NCI-H446 (cell line): ENCODE results near the gene PRICKLE3.
A peak's percentile ranks its signal among the peaks of the same experiment; 100 is the strongest.

Experiments
- DNase-seq, 2 experiments: peaks; one replicate each; lab custom pipeline; 2025; lab: John Stamatoyannopoulos, UW

The PRICKLE3 gene, protein sequence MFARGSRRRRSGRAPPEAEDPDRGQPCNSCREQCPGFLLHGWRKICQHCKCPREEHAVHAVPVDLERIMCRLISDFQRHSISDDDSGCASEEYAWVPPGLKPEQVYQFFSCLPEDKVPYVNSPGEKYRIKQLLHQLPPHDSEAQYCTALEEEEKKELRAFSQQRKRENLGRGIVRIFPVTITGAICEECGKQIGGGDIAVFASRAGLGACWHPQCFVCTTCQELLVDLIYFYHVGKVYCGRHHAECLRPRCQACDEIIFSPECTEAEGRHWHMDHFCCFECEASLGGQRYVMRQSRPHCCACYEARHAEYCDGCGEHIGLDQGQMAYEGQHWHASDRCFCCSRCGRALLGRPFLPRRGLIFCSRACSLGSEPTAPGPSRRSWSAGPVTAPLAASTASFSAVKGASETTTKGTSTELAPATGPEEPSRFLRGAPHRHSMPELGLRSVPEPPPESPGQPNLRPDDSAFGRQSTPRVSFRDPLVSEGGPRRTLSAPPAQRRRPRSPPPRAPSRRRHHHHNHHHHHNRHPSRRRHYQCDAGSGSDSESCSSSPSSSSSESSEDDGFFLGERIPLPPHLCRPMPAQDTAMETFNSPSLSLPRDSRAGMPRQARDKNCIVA

GRCh38 chrX:49186125-49187027, at the start of gene PRICKLE3:
Gene PRICKLE3 (minus strand): TSS chrX:49186373. CDS start chrX:49186297, 76 bp downstream.
- no peak for DNase-seq

DNA sequence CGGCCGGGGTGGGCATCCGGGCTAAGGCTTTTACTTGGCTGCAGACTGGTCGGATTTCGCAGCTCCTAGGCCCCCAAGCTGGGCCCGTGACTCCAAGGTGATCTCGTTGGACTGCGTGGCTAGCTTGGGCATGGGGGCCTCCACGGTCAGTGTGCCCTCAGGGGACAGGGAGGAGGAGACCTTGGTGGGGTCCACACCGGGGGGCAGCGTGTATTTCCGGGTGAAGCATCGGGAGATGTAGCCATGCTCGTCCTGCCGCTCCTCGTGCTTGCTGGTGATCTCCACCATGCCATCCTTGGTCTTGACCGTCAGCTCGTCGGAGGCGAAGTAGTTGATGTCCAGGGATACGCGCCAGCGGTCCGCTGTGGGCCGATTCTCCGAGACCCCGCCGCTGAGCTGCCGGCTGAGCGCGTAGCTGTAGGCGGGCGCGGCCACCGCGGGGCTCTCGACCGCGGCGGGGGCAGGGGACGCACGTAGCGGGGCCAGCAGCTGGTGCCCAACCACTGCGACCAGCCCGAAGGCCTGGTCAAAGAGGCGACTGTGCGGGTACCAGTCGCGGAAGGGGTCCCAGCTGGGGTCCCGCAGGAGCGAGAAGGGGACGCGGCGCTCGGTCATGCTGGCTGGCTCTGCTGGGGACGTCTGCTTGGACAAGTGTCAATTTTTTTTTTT, 47.8 kb upstream of the PRICKLE3 start:
- no peak for DNase-seq

DNA sequence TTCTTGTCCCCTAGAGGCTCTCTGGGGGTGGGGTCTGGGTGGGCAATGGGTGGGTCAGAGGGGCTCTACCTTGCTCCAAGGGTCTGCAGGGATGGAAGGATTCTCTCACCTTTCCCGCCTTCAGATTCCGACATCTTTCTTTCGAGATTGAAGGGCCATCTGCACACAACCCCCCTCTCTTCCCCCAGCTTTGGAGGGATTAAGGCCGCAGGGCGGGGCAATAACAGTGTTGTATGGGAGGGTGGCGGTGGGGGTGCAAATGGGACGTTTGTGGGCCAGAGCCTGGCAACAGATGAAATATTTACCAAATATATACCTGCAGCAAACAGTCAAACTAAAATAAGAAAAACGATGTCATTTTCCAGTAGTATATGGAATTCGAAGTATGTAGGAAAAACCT, 47.0 kb upstream of the PRICKLE3 start, which contains the start of gene CACNA1F:
Gene CACNA1F (minus strand): TSS at position 165 of the 400 bp plus-strand sequence. CDS start 31 bp downstream, at position 134.
- DNase-seq, result no peak

GRCh38 chrX:49232525-49232924, 46.4 kb upstream of the PRICKLE3 start:
- DNase-seq, result no peak

- DNase-seq, result no peak
Measured at GRCh38 chrX:49231333-49232000, 45.3 kb upstream of the PRICKLE3 start.

- no peak for DNase-seq
Measured at GRCh38 chrX:49230500-49231232, 44.5 kb upstream of the PRICKLE3 start.

DNA sequence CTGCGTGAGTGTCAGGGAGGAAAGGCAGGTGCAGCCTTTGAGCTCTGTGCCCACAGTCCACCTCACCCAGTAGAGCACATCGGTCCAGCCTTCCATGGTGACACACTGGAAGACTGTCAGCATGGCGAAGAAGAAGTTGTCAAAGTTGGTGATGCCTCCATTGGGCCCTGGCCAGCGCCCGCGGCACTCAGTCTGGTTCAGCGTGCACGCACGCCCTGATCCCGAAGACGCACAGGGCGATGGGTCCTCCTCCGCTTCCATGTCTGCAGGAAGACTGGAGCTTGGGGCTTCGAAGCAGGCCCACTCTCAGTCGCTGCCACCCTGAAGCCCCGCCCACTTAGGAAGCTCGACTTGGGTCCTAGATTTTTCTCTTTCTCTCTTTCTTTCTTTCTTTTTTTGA, 42.0 kb upstream of the PRICKLE3 start:
- no peak for DNase-seq

DNA sequence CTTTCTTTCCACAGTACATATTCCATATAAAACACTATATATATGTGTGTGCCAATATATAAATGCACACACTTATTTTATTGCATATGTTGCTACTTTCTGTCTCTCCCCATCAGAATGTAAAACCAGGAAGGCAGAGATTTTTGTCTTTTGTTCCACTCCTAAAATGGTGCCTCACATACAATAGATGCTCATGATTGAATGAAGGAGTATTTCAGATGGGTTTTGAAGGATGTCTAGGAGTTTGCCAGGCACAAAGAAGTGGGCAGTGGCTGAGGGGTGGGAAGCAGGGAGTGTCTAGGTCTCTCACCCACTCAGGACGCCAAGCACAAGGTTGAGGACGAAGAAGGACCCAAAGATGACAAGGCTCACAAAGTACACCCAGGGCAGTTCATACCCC, 41.6 kb upstream of the PRICKLE3 start:
- DNase-seq, result no peak

DNA sequence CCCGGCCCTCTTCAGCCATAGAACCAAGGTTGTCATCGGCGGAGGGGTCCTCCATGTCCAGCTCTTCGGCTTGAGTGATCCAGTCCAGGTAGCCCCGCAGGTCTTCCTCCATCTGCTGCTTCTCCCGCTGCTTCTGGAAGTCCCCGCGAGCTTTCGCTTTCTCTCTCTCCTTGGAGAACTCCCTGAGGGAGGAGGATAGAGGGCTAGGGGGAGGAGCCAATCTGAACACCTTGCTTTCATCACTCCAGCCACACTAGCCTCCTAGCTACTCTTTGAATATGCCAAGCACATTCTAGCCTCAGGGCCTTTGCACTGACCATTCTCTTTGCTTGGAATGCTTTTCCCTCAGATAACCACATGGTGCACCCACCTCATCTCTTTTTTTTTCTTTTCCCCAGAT, 40.8 kb upstream of the PRICKLE3 start:
- no peak for DNase-seq

- DNase-seq, result no peak
Measured at GRCh38 chrX:49225858-49226257, 39.7 kb upstream of the PRICKLE3 start.

DNA sequence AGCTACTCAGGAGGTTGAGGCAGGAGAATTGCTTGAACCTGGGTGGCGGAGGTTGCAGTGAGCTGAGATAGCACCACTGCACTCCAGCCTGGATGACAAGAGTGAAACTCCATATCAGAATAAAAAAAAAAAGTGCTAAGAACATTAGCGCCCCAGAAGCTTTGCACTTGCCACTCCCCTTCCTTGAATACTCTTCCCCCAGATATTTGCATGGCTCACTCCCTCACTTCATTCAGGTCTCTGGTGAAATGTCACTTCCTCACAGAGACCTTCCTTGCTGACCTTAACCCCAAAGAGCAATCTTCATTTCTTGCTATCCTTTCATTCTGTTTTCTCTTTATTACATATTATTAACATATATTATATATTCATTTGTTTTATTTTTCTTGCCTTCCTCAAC, 35.7 kb upstream of the PRICKLE3 start:
- no peak for DNase-seq

- no peak for DNase-seq
Measured at GRCh38 chrX:49220100-49220499, 33.9 kb upstream of the PRICKLE3 start.

GRCh38 chrX:49214996-49215526, 28.9 kb upstream of the PRICKLE3 start:
- no peak for DNase-seq

- no peak for DNase-seq
Measured at GRCh38 chrX:49214416-49214815, 28.2 kb upstream of the PRICKLE3 start.

DNA sequence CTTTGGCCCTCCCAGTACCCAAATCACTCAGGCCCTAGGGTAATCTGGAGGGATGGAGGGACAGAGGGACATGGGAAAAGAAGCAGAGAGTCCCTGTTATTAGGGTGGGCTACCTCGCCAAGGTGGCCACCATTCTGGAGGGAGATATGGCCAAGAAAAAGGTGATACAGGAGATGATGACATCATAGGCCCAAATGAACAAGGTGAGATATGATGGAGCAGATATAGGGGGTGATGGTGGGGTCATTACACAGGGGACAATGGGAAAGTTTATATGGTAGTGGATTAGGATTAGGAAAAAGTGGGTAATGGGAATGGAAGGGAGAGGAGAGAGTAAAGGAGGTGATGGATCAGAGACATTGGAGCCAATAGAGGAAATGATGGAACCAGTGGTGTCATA, 26.7 kb upstream of the PRICKLE3 start:
- no peak for DNase-seq

GRCh38 chrX:49212209-49212608, 26.0 kb upstream of the PRICKLE3 start:
- no peak for DNase-seq

DNA sequence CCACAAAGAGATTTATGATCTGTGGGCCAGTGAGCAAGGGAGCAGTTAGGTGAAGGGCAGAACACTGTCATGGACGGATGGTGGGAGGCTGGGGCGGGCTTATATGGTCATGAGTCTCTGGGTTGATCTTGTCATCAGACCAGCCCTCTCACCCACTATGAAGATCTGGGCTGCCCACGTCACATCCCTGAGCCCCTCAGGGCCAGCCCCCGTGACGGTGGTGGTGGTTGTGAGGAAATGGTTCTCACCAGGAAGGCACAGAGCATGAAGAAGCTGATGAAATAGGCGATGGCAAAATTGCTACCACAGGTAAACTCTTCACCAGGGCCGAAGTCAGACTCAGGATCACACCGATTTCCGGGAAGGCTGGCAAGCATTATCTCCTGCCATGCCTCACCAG, 24.9 kb upstream of the PRICKLE3 start:
- DNase-seq, result no peak

- DNase-seq, result no peak
Measured at GRCh38 chrX:49210406-49210805, 24.2 kb upstream of the PRICKLE3 start.

- DNase-seq, result peak; percentile 39 to 67
Measured at GRCh38 chrX:49209434-49210251, 23.5 kb upstream of the PRICKLE3 start.
